GM21576 (cell line): ENCODE measurements around the gene PIPOX.

ENCODE experiments used
- ATAC-seq: cut with Tn5 transposase; IDR thresholded peaks from one replicate; pipeline ENCODE4 v1.9.1; 2021; ENCODE audit warnings: mild to moderate bottlenecking, moderate library complexity; ENCODE audit not compliant: unreplicated experiment

PIPOX gene

GRCh38 chr17:29042679-29043538, at the start of gene PIPOX:
PIPOX (plus strand) TSS chr17:29043141; CDS start chr17:29043226, 85 bp downstream.
- ATAC-seq, result no peak

- no peak for ATAC-seq
Observed at GRCh38 chr17:28993645-28994426, 49.1 kb upstream of the PIPOX start.

GRCh38 chr17:28996554-28997096, 46.3 kb upstream of the PIPOX start:
- ATAC-seq, result no peak

GRCh38 chr17:28997806-28998205, 45.1 kb upstream of the PIPOX start:
- no peak for ATAC-seq

GRCh38 chr17:28999206-28999605, 43.7 kb upstream of the PIPOX start:
- ATAC-seq, result no peak

- ATAC-seq, result no peak
Observed at GRCh38 chr17:29000973-29001372, 42.0 kb upstream of the PIPOX start.

GRCh38 chr17:29002811-29003210, 40.1 kb upstream of the PIPOX start:
- no peak for ATAC-seq

GRCh38 chr17:29003289-29003688, 39.7 kb upstream of the PIPOX start:
- ATAC-seq, result no peak

- no peak for ATAC-seq
Observed at GRCh38 chr17:29004081-29004692, 38.8 kb upstream of the PIPOX start.

- ATAC-seq, result no peak
Observed at GRCh38 chr17:29005936-29006511, 36.9 kb upstream of the PIPOX start, which contains the start of gene SEZ6. SEZ6 (minus strand) TSS chr17:29006033; CDS start chr17:29005869, 164 bp downstream.

- no peak for ATAC-seq
Observed at GRCh38 chr17:29007456-29007855, 35.5 kb upstream of the PIPOX start.

GRCh38 chr17:29007860-29008455, 35.0 kb upstream of the PIPOX start:
- no peak for ATAC-seq

GRCh38 chr17:29008591-29008990, 34.4 kb upstream of the PIPOX start:
- no peak for ATAC-seq

- no peak for ATAC-seq
Observed at GRCh38 chr17:29010129-29010528, 32.8 kb upstream of the PIPOX start.

GRCh38 chr17:29010586-29010985, 32.4 kb upstream of the PIPOX start:
- no peak for ATAC-seq

- no peak for ATAC-seq
Observed at GRCh38 chr17:29012535-29012934, 30.4 kb upstream of the PIPOX start.

- no peak for ATAC-seq
Observed at GRCh38 chr17:29014716-29015115, 28.2 kb upstream of the PIPOX start.

GRCh38 chr17:29016345-29017210, 26.4 kb upstream of the PIPOX start:
- ATAC-seq, result no peak

GRCh38 chr17:29018788-29019474, 24.0 kb upstream of the PIPOX start:
- no peak for ATAC-seq
